Activated naive CD4-positive, alpha-beta T cell treated with Interleukin-2 at 50 U/mL for 16 hours (primary cell): ENCODE data around the gene SNAP47.
A peak's percentile ranks its signal among the peaks of the same experiment; 100 is the strongest.
"Not testable (repeated sequence)": the region's sequence is repeated elsewhere in the genome, so short reads cannot be mapped to it uniquely, and the experiment has no call there.

Source experiments
- DNase-seq: peaks from one replicate; pipeline ENCODE4 v3.0.0-alpha.2; 2020

Gene SNAP47, protein sequence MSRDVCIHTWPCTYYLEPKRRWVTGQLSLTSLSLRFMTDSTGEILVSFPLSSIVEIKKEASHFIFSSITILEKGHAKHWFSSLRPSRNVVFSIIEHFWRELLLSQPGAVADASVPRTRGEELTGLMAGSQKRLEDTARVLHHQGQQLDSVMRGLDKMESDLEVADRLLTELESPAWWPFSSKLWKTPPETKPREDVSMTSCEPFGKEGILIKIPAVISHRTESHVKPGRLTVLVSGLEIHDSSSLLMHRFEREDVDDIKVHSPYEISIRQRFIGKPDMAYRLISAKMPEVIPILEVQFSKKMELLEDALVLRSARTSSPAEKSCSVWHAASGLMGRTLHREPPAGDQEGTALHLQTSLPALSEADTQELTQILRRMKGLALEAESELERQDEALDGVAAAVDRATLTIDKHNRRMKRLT

DNA sequence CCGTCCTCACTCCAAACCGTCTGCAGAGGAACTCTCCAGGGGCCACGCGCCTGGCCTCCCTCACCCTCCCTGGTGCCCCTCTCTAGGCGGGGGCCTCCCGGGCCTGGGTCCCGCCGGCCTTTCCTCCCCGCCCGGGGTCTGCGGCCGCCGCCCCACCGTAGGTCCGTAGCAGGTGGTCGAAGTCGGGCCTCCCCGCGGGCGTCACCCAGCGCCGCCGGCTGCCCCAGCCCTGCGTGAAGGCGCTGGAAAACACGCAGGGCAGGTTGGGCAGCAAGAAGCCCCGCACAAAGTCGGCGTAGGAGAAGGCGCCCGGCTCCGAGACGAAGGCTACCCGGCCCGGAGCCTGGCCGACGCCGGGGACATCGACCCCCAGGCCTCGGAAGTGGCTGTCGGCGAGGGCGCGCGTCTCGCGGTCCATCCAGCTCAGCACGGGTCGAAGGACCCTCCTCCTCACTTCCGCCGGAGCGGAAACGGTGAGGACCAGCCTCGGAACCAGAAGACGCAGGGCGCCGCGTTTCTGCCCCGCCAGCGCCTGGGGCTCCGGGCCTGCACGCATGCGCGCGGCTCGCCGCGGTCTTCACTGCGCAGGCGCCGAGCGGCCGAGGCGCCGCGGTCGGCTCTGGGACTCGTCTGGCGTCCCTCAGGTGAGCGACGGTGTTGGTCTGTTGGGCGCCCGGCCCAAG lies at the start of gene SNAP47, which contains the start of gene JMJD4:
TSS of gene SNAP47 (plus strand) at position 580 of the 683 bp plus-strand sequence. CDS start 12,302 bp downstream, outside the sequence.
TSS of gene JMJD4 (minus strand) at position 447 of the 683 bp plus-strand sequence. CDS start at position 418, 29 bp downstream.
- peak; percentile 94 for DNase-seq

DNA sequence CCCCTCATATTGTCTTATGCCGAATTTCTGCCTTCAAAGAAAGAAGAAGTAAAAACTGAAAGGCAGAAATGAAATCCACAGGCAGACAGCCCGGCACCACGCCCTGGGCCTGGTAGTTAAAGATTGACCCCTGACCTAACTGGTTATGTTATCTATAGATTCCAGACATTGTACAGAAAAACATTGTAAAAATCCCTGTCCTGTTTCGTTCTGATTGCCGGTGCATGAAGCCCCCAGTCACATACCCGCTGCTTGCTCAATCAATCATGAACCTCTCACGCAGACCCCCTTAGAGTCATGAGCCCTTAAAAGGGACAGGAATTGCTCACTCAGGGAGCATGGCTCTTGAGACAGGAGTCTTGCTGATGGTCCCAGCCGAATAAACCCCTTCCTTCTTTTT lies 49.4 kb upstream of the SNAP47 start:
- DNase-seq = no peak

DNA sequence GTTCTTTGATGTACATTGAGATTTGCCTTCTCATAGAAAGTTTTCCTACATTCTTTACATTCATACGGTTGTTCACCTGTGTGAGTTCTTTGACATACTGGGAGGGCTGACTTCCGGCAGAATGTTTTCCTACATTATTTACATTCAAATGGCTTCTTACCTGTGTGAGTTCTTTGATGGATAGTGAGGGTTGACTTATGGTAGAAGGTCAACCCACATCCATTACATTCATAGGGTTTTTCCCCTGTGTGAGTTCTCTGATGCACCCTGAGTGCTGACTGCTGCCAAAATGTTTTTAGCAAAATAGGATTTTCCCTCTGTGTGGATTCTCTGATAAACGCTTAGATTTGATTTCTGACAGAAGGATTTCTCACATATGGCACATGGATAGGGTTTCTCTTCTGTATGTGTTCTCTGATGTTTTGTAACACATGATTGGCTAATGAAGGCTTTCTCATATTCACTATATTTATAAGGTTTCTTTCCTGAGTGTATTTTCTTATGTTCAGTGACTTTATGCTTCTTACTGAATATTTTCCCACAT lies 37.8 kb upstream of the SNAP47 start:
- no peak for DNase-seq

DNA sequence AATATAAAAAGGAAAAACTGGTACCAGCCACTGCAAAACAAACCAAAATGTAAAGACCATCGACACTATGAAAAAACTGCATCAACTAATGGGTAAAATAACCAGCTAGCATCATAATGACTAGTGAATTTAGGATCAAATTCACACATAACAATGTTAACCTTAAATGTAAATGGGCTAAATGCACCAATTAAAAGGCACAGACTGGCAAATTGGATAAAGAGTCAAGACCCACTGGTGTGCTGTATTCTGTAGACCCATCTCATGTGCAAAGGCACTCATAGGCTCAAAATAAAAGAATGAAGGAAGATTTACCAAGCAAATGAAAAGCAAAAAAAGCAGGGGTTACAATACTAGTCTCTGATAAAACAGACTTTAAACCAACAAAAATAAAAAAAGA lies 33.6 kb upstream of the SNAP47 start:
- not testable (repeated sequence) for DNase-seq

DNA sequence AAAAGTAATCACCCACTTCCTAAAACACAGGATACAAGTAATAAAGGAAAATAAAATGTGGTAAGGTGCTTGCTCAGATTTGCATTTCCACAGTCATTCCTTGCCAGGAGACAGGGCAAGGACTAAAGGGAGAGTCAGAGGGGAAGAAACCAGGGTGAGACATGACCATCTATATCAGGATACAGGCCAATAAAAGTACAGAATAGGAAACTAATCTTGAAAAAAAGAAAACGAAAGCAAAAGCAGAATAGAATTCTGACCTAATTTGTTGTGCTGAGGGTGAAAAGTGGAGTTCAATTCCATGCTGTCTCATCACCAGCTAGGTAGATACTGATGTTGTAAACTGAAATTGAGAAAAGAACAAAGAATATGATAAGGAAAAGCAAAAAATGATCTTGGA lies 27.4 kb upstream of the SNAP47 start:
- DNase-seq = no peak

DNA sequence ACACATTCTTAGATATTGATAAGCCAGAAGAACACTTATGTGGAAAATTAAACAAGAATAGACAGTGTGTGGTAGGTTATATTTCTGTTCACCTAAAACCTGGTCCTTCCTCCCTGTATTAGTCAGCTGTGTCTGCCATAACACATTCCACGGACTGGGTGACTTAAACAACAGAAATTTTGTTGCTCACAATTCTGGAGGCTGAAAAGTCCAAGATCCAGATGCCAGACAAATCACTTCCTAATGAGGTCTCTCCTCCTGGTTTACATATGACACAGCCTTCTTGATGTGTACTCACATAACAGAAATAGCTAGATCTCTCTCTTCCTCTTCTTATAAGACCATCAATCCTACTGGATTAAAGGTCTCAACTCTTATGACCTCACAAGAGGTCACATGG lies 25.8 kb upstream of the SNAP47 start:
- no peak for DNase-seq

DNA sequence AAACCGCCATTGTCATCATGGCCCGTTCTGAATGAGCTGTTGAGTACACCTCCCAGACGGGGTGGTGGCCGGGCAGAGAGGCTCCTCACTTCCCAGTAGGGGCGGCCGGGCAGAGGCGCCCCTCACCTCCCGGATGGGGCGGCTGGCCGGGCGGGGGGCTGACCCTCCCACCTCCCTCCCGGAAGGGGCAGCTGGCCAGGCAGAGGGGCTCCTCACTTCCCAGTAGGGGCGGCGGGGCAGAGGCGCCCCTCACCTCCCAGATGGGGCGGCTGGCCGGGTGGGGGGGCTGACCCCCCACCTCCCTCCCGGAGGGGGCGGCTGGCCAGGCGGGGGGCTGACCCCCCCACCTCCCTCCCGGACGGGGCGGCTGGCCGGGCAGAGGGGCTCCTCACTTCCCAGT lies 24.8 kb upstream of the SNAP47 start:
- DNase-seq = not testable (repeated sequence)

DNA sequence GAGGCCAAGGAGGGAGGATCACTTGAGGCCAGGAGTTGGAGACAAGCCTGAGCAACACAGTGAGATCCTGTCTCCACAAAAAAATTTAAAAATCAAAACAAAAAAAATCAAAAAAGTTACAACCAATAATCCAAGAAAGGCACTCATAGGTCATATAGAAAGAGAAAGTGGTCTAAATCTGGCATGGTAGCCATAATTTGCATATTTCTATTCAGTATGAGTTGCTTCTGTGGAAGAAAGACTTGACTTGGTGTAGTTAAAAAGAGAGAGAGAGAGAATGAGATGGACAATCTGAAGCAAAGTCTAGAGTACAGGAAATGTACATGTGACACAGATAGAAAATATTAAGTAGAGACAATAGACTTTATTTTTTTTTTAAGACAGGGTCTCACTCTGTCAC lies 22.6 kb upstream of the SNAP47 start:
- no peak for DNase-seq

DNA sequence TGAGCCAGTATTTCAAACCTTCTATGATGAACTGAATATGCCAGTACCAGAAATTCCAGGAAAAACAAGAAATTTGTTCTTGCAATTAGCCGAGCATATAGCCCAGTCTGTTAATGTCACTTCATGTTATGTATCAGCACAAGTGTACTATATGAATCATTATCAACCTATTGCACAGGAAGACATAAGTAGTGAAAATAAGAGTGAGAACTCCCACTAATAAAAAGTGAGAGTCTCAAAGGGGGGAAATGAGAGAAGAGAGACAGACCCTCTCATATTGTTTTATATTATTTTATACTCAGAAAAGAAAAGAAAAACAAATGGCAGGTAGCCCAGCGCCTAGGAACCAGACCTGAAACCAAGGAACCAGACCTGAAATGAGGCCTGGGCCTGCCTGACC lies 16.3 kb upstream of the SNAP47 start:
- DNase-seq = no peak

DNA sequence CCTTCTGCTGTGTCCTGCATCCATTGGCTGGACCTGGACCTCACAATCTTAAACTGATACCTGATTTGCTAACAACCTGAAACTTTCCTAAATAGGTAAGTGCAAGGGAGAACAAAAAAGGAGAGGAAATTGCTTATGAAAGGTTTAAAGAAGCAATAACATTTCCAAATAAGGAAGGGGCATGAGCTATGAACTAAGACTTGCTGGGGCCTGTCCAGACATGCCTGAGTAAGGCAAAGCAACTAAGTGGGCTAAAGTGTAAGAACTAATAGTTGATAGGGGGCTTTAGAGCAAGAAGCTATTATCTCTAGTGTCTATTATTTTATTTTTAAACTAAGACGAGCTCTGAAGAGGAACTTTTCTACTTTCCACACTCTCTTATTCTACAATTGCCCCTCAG lies 11.8 kb upstream of the SNAP47 start:
- DNase-seq = no peak

DNA sequence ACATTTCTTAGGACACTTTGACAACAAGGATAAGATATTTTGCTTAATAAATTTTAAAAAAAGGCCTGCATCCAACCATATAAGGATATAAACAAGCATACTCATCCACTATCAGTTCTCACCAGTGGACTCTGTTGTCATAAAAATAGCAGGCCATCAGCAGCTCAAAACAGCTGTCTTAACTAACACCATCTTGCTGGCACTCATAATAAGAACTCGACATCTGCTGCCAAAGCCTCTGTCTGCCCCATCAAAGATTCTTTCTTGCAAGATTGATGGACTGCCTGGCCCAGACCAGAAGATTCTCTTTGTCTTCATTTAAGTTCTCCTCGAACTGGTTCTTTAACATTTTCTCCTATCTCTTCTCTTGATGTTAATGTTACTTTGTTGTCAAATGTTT lies 10.2 kb upstream of the SNAP47 start:
- DNase-seq = no peak

DNA sequence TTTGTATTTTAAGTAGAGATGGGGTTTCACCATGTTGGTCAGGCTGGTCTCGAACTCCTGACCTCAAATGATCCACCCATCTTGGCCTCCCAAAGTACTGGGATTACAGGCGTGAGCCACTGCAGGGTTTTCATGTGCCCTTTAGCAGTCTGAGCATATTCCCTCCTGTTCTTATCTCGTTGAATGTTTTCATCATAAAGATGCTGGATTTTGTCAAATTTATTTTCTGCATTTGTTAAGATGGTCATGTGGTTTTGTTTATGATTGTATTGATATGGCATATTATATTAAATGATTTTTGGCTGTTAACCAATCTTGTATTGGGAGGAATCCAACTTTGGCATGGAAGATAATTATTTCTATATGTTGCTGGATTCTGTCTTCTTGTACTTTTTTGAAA lies 8.9 kb upstream of the SNAP47 start:
- no peak for DNase-seq

DNA sequence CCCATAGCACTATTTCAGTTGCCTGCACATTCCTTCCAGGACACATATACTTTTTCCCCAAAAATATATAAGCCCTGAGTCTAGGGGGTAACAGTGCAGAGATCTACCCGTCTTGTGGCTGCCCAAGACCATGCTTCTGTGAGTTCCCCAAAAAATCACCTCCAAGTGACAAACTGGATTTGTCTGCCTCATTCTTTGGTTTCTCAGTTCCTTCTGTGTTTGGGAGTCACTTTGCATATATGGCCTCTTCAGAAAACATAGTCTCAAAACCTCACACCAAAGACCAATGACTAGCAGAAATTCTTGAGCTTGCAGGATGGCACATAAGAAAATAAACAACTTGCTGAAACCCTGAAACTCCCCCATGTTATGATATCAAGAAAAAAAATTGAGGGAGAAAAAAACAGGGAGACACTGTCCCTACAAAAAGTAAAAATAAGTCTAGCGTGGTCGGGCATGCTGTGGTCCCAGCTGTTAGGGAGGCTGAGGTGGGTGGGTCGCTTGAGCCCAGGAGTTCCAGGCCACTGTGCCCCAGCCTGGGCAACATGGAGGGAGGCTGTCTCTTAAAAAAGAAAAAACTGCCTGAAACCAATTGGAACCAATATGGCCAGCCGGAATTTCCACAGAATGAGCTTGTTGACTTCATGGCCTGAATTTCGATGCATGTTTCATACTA lies 8.2 kb upstream of the SNAP47 start:
- DNase-seq = no peak

DNA sequence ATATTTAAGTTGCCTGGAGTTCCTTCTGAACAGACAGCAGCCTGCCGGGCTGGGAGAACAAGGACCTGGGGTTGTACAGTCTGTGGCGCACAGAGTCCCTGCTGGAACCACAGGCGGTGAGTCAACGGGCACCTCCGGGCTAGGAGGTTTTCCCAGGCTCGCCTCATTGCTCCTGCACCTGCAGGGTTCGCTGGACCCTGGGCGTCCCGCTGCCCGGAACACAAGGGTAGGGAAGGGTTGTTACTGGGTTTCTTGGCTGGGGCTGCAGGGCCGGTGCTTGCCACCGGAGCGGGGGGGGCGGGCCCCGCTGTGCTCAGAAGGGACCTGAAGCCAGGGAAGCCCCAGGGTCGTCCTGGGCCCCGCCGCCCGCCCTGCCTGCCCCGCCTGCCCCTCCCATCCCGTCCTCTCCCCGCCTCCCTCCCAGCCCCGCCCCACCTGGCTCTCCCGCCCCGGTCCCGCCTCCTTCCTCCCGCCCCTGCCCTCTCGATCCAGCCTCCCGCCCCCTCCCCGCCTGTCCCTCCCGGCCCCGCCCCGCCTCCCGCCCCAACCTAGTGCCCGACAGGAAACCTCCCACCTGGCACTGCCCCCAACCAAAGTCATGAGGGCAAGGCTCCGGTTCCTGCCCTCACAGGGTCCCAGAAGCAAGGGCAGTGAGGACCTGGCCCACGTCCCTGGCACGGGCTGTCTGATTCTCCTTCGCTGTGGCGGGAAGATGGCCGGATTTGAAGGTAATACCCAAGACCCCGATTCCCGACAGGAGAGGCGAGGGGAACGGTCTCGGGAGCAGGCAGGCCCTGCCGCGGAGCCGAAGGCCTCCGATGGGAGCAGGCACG lies 7.0 kb upstream of the SNAP47 start:
- peak; percentile 62 for DNase-seq

DNA sequence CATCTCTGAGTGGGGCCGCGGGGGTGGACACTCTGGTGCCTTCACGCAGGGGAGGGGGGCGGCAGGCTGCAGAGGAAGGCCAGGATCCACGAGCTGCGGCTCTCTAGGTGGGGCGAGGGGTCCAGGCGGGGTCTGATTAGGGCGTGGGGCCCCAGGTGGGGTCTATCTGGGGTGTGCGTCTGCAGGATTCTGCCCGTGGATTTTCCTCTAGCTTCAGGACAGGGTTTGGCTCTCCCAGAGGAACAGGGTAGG lies 6.4 kb upstream of the SNAP47 start:
- DNase-seq = no peak

DNA sequence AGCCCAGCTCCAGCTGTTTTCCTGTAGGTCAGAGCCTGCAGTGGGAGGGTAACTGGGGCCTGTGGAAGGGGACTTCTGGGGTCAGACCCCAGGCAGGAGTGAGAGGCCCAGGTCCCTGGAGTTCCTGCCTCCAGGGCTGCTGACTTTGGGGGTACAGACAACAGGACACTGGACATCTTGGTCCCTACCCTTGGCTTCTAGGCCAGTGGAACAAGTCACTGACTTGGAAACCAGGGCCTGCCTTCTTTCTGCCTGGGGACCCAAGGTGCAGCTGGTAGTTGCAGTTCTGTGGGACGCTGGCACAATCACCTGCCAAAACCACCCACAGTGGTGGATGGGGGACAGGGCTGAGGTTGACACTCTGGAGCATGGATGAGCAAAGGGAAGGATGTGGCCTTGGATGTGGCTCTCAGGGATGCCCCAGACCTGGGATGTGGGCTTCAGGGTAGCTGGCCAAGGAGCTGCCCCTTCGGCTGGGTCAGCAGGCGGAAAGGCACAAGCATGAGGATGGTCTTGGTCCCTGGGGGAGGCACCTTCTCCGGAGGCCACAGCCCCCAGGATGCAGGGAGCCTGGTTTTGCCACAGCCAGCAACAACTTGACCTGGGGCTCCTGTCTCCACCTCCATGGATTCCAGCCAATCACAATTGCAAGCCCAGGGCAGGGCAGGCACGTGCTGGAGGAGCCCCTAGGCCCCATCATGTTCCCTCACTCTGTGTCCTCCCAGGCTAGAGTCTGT lies 5.9 kb upstream of the SNAP47 start:
- DNase-seq = no peak

DNA sequence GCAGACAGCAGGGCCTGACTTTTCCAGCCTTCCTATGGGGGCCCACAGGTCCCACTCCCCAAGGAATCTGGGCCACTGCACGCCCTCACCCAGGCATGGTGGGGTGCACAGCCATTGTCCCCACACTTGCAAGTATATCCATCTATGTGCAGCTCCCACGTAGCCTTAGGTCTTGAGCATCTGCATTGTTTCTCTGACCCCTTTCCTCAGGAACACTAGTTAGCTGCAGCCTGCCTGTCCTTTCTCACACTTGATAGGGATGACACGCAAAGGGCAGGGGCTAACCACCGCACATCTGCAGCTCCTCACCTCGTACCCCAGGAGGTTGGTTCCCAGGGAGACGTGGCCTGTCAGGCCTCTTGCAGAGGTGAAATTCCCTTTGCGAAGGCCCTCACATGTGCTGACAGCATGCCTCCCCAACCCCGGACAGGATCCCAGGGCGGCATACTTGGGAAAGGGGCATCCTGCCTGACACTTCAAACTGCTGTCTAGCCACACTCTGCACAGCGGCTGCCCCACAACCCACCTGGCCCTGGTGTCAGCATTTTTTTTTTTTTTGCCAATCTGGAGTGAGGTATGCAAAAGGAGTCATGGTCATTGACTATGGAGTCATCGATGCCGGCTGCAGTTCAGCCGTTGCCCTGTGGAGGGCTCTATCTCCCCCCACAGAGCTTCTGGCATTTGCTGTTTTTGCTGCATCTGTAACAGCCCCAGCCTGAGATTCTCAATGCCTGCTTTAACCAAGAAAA lies 5.2 kb upstream of the SNAP47 start:
- DNase-seq = peak; percentile 60

DNA sequence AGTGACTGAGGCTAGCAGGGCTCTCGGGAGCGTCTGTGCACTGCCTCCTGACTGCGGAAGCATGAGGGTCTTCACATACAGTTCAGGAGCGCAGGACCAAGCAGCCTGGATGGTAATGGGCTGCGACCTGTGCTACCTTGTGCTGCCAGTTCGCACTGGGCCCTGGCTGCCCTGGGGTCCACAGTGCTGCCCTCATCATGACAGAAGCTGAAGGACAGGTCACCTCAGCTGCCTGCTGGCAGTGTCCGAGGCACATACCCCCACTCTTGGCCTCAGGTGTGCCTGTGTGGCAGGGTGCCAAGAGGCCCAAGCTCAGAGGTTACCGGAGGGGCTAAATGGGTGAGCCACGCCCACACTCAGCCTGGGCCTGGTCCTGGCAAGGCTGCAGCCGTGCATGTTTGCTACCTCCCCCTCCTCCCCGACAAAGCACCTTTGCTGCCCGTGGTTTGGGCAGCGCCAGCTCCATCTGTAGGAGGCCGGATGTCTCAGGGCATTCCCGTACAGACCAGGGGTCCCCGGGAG lies 4.5 kb upstream of the SNAP47 start:
- no peak for DNase-seq

DNA sequence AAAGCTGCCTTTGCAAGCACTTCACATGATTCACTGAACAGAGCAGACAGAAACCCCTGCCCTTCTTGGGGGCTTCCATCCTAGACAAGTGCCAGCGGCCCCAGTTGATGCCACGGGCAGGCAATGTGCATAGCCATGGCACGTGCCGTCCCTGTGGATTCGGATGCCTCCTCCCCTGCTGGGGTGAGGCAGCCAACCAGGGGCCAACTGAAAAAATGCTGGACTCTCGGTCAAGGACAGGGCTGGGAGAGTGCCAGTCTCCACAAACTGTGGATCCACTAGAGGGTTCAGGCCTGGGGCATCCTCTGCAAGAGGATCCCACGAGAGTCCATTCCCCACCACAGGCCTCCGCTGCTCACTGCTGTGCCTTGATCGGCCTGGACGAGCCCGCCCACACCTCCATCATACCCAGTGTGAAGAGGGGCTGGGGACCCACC lies 4.0 kb upstream of the SNAP47 start:
- DNase-seq = no peak

DNA sequence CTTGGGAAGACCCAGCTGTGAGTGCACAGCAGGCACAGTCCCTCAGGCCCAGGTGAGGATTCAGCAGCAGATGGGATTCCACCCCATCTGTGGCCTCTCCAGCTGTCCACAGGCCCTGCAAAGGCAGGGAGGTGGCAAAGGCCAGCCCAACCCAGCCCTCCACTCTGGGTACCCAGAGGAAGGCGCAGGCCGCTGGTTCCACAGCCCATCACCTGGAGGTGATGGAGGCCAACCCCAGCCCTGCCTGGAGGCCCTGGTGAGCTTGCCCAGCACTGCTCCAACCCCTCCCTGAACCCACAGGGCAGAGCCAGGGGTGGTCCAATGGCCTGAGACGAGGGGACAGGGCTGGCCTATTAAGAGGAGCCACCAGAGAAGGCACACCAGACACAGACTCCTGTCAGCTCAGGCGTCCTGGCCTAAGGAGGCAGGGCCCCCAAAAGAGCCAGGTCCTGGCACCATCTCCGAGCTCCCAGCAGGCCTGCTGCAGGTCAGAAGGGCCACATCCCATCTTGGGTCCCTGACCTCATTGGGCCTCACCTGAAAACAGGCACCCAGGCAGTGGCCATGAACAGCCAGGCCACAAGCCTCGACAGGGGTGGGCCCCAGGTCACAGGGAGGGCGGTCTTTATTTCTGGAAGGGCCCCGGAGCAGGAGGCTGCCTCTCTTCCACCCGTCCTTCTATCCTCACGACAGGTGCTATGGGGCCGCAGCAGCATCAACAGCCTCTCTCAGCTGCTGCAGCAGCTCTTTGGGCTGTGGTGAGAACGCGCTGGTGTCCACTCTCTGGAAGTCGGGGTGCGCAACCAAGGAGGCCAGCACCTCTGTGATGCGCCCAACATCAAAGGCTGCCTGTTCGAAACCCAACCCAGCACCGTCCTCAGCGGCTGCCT lies 3.3 kb upstream of the SNAP47 start:
- DNase-seq = no peak
